Adipocyte (in vitro differentiated cells): Measurements from ENCODE around the gene UNC93B1.

Source experiments
- DNase-seq: peaks from one replicate; pipeline ENCODE4 v3.0.0-alpha.2; 2015; ENCODE audit warnings: low read depth
- H3K27me3 ChIP-seq: replicated peaks from 2 replicates; pipeline ENCODE4 v1.7.0; 2013; ENCODE audit warnings: mild to moderate bottlenecking, low read length, moderate library complexity; ENCODE audit not compliant: control insufficient read depth, insufficient read depth
- H3K36me3 ChIP-seq: 2 replicates; pipeline ENCODE4 v1.7.0; 2013; ENCODE audit warnings: low read length, mild to moderate bottlenecking, moderate library complexity; ENCODE audit not compliant: control insufficient read depth, insufficient read depth, severe bottlenecking
- H3K4me1 ChIP-seq: 2 replicates; pipeline ENCODE4 v1.7.0; 2013; ENCODE audit warnings: mild to moderate bottlenecking, low read length, moderate library complexity; ENCODE audit not compliant: control insufficient read depth, insufficient read depth
- H3K4me3 ChIP-seq: 2 replicates; pipeline ENCODE4 v1.7.0; 2013; ENCODE audit warnings: mild to moderate bottlenecking, low read length, moderate library complexity
- H3K9ac ChIP-seq: 2 replicates; pipeline ENCODE4 v1.7.0; 2013; ENCODE audit warnings: mild to moderate bottlenecking, low read length, moderate library complexity
- H3K9me3 ChIP-seq: 2 replicates; pipeline ENCODE4 v1.7.0; 2013; ENCODE audit warnings: mild to moderate bottlenecking, low read length, moderate library complexity; ENCODE audit not compliant: control insufficient read depth

Gene UNC93B1, protein sequence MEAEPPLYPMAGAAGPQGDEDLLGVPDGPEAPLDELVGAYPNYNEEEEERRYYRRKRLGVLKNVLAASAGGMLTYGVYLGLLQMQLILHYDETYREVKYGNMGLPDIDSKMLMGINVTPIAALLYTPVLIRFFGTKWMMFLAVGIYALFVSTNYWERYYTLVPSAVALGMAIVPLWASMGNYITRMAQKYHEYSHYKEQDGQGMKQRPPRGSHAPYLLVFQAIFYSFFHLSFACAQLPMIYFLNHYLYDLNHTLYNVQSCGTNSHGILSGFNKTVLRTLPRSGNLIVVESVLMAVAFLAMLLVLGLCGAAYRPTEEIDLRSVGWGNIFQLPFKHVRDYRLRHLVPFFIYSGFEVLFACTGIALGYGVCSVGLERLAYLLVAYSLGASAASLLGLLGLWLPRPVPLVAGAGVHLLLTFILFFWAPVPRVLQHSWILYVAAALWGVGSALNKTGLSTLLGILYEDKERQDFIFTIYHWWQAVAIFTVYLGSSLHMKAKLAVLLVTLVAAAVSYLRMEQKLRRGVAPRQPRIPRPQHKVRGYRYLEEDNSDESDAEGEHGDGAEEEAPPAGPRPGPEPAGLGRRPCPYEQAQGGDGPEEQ

DNA sequence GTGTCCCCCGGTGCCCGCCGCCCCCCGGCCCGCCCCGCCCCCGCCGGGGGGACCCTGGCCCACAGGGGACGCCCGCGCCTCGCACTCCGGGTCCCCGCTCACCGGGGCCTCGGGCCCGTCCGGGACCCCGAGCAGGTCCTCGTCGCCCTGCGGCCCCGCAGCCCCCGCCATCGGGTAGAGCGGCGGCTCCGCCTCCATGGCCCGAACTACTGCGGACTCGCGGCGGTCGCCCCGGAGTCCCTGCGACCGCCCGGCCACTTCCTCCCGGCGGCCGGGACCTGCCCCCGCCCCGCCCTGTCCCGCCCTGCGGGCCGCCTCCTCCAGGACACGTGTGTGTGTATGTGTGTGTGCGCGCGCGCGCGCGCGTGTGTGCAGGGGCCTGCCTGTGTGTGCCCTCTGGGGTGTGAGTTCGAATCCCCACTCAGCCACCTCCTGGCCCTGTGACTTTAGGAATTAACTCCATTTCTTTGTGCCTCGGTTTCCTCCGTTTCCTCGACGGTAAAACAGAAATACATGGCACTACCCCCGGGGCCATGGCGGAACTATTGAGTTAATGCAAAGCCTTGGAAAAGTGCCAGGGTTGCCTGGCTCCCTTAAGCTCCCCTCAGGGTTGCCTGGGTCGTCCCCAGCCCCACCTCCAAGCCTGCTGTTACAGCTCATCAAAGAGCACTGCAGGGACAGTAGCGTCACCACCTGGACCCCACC lies at the start of gene UNC93B1:
TSS of gene UNC93B1 (minus strand) at position 252 of the 705 bp plus-strand sequence. CDS start at position 198, 54 bp downstream.
- H3K4me3 ChIP-seq, result peak within 1 kb of the TSS; percentile 75
- H3K9me3 ChIP-seq, result no peaks in the 10 kb centered on the region
- H3K4me1 ChIP-seq, result no peaks in the 10 kb centered on the region
- peak within 1 kb of the TSS; percentile 75 for H3K9ac ChIP-seq
- no peaks in the 10 kb centered on the region for H3K36me3 ChIP-seq
- no peaks in the 10 kb centered on the region for H3K27me3 ChIP-seq
- DNase-seq, result peak; percentile 85

DNA sequence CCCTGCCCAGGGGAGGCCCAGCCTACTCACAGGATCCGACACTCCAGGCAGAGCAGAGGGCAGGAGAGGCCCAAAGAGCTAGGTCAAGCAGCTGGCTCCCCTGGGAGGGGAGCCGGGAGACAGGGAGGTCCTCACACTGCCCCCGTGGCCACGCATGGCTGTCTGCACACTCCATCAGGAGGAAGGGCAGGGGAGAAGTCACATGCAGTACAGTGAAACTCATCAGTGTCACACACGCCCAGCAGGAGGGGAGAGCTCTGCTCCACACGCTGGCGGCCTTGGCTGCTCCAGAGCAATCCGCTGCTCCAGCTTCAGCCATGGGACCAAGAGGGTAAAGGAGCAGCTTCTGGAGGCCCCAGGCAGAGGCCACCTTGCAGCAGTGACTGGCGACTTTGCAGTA lies 49.2 kb upstream of the UNC93B1 start:
- Histone ChIP-seq H3K4me1 (no peaks in the 10 kb centered on the region), H3K27me3 (no peaks in the 10 kb centered on the region), H3K9me3 (no peaks in the 10 kb centered on the region), H3K36me3 (peaks cover 50% of the 10 kb centered on the region), H3K4me3 (no peak overlapping the region), H3K9ac (no peak overlapping the region)
- DNase-seq, result no peak

DNA sequence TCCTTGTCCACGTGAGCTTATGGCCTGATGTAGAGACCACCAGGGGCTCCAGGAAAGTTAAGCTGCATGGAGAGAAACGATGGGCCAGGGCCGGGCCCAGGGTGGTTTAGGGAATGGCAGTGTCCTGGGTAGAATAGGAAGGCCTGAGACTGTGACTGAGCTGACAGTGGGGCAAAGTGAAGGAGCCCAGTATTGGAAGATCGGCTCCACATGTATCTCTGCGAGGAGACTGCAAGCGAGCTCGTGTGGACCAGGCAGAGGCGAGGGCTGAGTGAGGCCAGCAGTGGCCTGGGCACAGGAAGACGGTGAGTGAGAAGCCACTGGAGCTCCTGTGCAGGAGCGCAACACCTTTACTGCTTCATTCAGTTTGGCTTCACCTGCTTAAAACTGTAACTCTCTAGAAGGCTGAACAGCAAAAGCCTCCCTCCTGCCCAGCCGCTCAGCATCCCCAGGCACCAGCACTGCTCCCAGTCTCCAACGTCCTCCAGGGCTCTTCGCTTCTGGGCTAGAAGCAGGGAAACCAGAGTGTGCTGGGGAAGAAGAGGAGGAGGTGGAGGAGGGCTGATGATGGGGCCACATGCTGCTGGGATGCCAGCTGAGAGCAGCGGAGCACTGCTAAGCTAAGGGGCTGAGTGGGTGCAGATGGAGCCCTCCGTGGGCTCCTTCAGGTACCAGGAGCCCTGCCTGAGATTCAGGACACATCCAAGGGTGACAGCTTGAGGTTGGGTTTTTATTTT lies 48.4 kb upstream of the UNC93B1 start:
- Histone ChIP-seq H3K9me3 (no peaks in the 10 kb centered on the region), H3K9ac (no peak overlapping the region), H3K4me1 (no peaks in the 10 kb centered on the region), H3K4me3 (no peak overlapping the region), H3K27me3 (no peaks in the 10 kb centered on the region), H3K36me3 (peaks cover 45% of the 10 kb centered on the region)
- no peak for DNase-seq

DNA sequence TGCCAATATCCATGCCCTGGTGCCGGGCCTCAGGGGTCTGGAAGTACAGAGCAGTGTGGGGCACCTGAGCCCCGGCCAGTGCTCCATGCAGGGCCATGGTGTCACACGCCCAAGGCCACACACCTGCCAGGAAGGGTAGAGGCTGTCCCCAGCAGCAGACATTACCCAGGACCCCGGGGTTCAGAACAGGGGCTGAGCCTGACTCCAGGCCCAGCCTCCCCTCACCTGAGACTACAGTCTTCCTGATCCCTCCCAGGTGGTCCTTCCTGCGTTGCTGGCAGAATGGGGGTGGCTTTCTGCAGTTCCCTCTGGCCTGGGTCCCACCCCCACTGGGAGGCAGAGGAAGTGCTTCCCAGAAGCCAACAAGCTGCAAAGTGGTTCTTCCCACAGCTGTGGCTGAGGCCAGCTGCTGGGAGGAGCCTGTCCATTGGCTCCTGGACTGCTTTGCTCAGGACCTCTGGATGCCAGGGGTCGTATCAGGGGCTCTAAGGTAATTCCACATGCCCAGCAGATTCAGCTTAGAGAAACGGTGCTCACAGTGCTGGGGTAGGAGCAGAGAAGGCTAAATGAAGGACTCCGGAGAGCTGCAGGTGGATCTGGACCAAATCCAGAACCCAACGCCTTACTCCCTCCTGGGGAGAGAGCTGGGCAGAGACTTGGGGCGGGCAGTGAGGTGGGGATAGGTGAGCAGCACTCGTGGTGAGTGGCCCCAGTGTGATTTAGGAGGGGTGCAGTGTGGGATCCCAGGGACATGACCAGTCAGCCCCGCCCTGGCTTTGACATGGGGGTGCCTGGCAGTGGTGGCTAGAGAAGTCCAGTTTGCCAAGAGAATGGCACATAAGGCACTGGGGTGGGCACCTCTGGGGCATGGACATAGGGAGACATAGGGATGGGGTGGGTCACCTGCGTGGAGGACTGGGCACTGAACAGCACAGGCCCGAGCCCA lies 47.6 kb upstream of the UNC93B1 start:
- Histone ChIP-seq H3K4me1 (no peaks in the 10 kb centered on the region), H3K4me3 (no peak overlapping the region), H3K36me3 (peaks cover 45% of the 10 kb centered on the region), H3K9ac (no peak overlapping the region), H3K9me3 (no peaks in the 10 kb centered on the region), H3K27me3 (no peaks in the 10 kb centered on the region)
- DNase-seq, result no peak

DNA sequence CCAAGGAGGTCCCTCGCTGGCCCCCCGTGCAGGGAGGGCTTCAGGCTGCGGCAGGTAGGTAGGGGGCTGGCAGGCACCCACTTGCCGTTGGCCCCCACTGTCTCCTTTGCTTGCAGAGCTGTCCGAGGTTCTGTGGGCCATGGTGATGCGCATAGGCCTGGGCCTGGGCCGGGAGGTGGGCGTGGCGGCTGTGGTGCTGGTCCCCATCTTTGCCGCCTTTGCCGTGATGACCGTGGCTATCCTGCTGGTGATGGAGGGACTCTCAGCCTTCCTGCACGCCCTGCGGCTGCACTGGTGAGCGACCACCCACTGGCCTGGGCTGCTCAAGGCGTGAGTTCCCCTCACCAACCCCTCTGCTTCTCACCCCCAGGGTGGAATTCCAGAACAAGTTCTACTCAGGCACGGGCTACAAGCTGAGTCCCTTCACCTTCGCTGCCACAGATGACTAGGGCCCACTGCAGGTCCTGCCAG lies 46.5 kb upstream of the UNC93B1 start:
- no peak for DNase-seq
- Histone ChIP-seq H3K4me1 (no peaks in the 10 kb centered on the region), H3K9me3 (no peaks in the 10 kb centered on the region), H3K4me3 (no peak overlapping the region), H3K27me3 (no peaks in the 10 kb centered on the region), H3K36me3 (peaks cover 49% of the 10 kb centered on the region), H3K9ac (no peak overlapping the region)

DNA sequence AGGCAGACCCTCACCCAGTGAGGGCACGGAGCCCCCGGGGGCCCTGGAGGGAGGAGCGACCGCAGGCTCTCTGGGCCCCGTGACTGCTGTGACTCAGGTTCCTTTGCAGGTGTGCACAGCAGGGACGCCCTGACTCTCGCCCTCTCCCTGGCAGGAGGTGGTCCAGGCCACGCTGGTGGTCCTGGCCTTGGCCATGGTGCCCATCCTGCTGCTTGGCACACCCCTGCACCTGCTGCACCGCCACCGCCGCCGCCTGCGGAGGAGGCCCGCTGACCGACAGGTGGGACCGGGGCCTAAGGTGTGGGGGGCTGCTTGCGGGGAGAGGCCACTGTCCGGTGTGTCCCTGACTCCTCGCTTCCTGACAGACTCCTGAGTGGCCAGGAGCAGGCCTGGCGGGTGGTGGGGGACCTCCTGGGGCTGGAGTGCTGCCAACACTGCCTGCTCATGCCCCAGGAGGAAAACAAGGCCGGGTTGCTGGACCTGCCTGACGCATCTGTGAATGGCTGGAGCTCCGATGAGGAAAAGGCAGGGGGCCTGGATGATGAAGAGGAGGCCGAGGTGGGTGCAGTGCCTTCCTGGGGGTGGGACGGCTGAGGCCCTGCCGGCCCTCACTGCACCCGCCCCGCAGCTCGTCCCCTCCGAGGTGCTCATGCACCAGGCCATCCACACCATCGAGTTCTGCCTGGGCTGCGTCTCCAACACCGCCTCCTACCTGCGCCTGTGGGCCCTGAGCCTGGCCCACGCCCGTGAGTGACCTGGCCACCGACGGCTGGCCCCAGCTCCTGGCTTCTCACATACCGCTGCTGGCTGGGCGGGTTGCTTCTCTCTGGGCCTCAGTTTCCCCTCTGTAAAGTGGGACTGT lies 45.8 kb upstream of the UNC93B1 start:
- Histone ChIP-seq H3K4me3 (no peak overlapping the region), H3K9ac (no peak overlapping the region), H3K9me3 (no peaks in the 10 kb centered on the region), H3K27me3 (no peaks in the 10 kb centered on the region), H3K4me1 (no peaks in the 10 kb centered on the region), H3K36me3 (peaks cover 55% of the 10 kb centered on the region)
- DNase-seq, result no peak

DNA sequence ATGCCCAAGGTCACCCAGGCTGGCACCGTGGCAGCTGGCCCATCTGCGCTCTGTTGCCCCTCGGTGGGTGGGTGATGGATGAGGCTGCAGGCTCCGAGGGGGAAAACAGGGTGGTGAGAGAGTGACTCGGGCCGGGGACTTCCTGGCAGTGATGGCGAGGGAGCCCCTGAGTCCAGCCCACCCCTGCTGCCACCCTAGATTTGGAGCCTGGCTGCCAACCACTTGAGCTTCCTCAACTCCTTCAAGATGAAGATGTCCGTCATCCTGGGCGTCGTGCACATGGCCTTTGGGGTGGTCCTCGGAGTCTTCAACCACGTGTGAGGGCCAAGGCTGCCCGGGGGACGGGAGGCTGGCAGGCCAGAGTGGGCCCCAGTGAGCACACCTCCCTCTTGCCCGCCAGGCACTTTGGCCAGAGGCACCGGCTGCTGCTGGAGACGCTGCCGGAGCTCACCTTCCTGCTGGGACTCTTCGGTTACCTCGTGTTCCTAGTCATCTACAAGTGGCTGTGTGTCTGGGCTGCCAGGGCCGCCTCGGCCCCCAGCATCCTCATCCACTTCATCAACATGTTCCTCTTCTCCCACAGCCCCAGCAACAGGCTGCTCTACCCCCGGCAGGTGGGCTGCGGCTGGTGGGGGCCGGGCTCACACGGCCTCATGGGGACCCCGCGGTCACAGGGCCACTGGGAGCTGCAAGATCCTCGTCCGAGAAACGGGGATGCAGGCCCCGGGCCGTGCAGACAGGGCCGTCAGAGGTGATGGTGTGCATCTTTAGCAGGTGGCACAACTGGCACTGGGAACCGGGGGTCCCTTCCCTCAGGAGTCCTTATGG lies 45.0 kb upstream of the UNC93B1 start:
- Histone ChIP-seq H3K27me3 (no peaks in the 10 kb centered on the region), H3K4me1 (no peaks in the 10 kb centered on the region), H3K36me3 (peaks cover 59% of the 10 kb centered on the region), H3K9ac (no peak overlapping the region), H3K4me3 (no peak overlapping the region), H3K9me3 (no peaks in the 10 kb centered on the region)
- no peak for DNase-seq

DNA sequence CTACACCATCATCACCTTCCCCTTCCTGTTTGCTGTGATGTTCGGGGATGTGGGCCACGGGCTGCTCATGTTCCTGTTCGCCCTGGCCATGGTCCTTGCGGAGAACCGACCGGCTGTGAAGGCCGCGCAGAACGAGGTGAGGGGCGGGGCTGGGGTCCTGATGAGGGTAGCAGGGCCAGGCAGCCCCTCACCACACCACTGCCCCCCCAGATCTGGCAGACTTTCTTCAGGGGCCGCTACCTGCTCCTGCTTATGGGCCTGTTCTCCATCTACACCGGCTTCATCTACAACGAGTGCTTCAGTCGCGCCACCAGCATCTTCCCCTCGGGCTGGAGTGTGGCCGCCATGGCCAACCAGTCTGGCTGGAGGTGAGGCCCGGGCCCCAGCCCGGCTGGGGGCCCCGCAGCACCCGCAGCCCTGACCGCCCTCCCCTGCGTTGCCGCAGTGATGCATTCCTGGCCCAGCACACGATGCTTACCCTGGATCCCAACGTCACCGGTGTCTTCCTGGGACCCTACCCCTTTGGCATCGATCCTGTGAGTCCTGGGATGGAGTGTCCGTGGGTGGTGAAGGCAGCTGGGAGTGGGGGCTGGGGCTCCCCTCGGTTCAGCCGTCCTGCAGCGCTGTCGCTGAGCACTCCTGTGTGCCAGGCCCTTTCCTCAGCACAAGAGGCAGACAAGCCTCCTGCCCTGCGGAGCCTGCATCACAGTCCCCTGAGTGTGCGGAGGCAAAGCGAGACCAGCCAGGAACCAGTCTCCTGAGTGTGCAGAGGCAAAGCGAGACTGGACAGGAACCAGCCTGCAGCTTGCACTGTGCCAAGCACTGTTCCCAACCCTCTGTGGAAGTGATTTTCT lies 43.8 kb upstream of the UNC93B1 start:
- Histone ChIP-seq H3K4me3 (no peak overlapping the region), H3K36me3 (peaks cover 53% of the 10 kb centered on the region), H3K4me1 (peaks cover 8% of the 10 kb centered on the region), H3K27me3 (no peaks in the 10 kb centered on the region), H3K9me3 (no peaks in the 10 kb centered on the region), H3K9ac (no peak overlapping the region)
- DNase-seq, result no peak
